ENCODE data around the gene ZCCHC9. TPM values are rescaled to one million over a fixed set of nuclear protein-coding genes. Genes with fewer than 3 reads are reported as not detected.

ZCCHC9 gene
- total RNA-seq, 1 donor from 2014 or later = 17.5 TPM

GRCh38 chr5:81308836-81309235 is 7.4 kb downstream of the ZCCHC9 start:
- peaks cover 3% of the 10 kb centered on the region for H3K4me1 Mint-ChIP-seq (ENCODE audit: low read depth)
- H3K4me3 Mint-ChIP-seq (ENCODE audit: unreplicated experiment) = no peak overlapping the region
- H3K36me3 Mint-ChIP-seq (ENCODE audit: low read depth) = peaks cover 33% of the 10 kb centered on the region
- no peak overlapping the region for H3K27ac Mint-ChIP-seq (ENCODE audit: unreplicated experiment)
- DNase-seq (ENCODE audit: low spot score) = no peak
- H3K27me3 Mint-ChIP-seq (ENCODE audit: low read depth) = no peaks in the 10 kb centered on the region
- no peak for TF ChIP-seq CTCF (IDR thresholded peaks at IDR 0.05)
- H3K9me3 Mint-ChIP-seq (ENCODE audit: low read depth) = no peaks in the 10 kb centered on the region

GRCh38 chr5:81310402-81311063 is 9.1 kb downstream of the ZCCHC9 start:
- Mint-ChIP-seq H3K9me3 (ENCODE audit: low read depth) (no peaks in the 10 kb centered on the region), H3K4me1 (ENCODE audit: low read depth) (peaks cover 5% of the 10 kb centered on the region), H3K36me3 (ENCODE audit: low read depth) (peaks cover 36% of the 10 kb centered on the region), H3K27me3 (ENCODE audit: low read depth) (no peaks in the 10 kb centered on the region), H3K4me3 (ENCODE audit: unreplicated experiment) (no peak overlapping the region), H3K27ac (ENCODE audit: unreplicated experiment) (no peak overlapping the region)
- no peak for TF ChIP-seq CTCF (IDR thresholded peaks at IDR 0.05)
- no peak for DNase-seq (ENCODE audit: low spot score)

GRCh38 chr5:81313278-81313677 is 11.9 kb downstream of the ZCCHC9 start:
- H3K4me3 Mint-ChIP-seq (ENCODE audit: unreplicated experiment) = no peak overlapping the region
- no peak overlapping the region for H3K27ac Mint-ChIP-seq (ENCODE audit: unreplicated experiment)
- TF ChIP-seq CTCF (IDR thresholded peaks at IDR 0.05) = no peak
- H3K4me1 Mint-ChIP-seq (ENCODE audit: low read depth) = peaks cover 5% of the 10 kb centered on the region
- DNase-seq (ENCODE audit: low spot score) = no peak
- no peaks in the 10 kb centered on the region for H3K9me3 Mint-ChIP-seq (ENCODE audit: low read depth)
- no peaks in the 10 kb centered on the region for H3K27me3 Mint-ChIP-seq (ENCODE audit: low read depth)
- H3K36me3 Mint-ChIP-seq (ENCODE audit: low read depth) = peaks cover 36% of the 10 kb centered on the region

GRCh38 chr5:81313686-81314085 is 12.3 kb downstream of the ZCCHC9 start:
- Mint-ChIP-seq H3K9me3 (ENCODE audit: low read depth) (no peaks in the 10 kb centered on the region), H3K4me1 (ENCODE audit: low read depth) (peaks cover 5% of the 10 kb centered on the region), H3K4me3 (ENCODE audit: unreplicated experiment) (no peak overlapping the region), H3K36me3 (ENCODE audit: low read depth) (peaks cover 36% of the 10 kb centered on the region), H3K27me3 (ENCODE audit: low read depth) (no peaks in the 10 kb centered on the region), H3K27ac (ENCODE audit: unreplicated experiment) (no peak overlapping the region)
- TF ChIP-seq CTCF (IDR thresholded peaks at IDR 0.05) = no peak
- DNase-seq (ENCODE audit: low spot score) = no peak

- Mint-ChIP-seq H3K27ac (ENCODE audit: unreplicated experiment) (no peak overlapping the region), H3K27me3 (ENCODE audit: low read depth) (no peaks in the 10 kb centered on the region), H3K36me3 (ENCODE audit: low read depth) (peaks cover 33% of the 10 kb centered on the region), H3K4me3 (ENCODE audit: unreplicated experiment) (no peak overlapping the region), H3K9me3 (ENCODE audit: low read depth) (no peaks in the 10 kb centered on the region), H3K4me1 (ENCODE audit: low read depth) (peaks cover 5% of the 10 kb centered on the region)
- no peak for TF ChIP-seq CTCF (IDR thresholded peaks at IDR 0.05)
- no peak for DNase-seq (ENCODE audit: low spot score)
Measured at GRCh38 chr5:81314581-81314980, 13.2 kb downstream of the ZCCHC9 start.
